B cell (primary cell): Measurements from ENCODE around the gene BIK. TPM values are rescaled to one million over a fixed set of nuclear protein-coding genes. Genes with fewer than 3 reads are reported as not detected.

Experiments
- ATAC-seq: fragments of 200-7000 bp; cut with Tn5 transposase; one replicate; pipeline ENCODE4 v1.10.0; 2021; ENCODE audit warnings: low read depth, mild to moderate bottlenecking, moderate number of reproducible peaks, moderate library complexity
- CTCF ChIA-PET: fragments of 350-600 bp; sonication (Branson Sonifier 250); formaldehyde crosslinking; loops from one replicate; lab custom pipeline; 2021; ENCODE audit warnings: antibody characterized with exemption, inconsistent platforms; lab: Charles Lee
- POLR2A ChIA-PET: fragments of 350-600 bp; sonication (Branson Sonifier 250); formaldehyde crosslinking; loops from one replicate; lab custom pipeline; 2021; ENCODE audit warnings: antibody characterized with exemption; lab: Charles Lee
- DNase-seq: peaks from one replicate; pipeline ENCODE4 v3.0.0; 2013
- H2AFZ ChIP-seq: 2 replicates; pipeline ENCODE4 v1.6.1; 2012; ENCODE audit warnings: mild to moderate bottlenecking, low read depth, low read length; ENCODE audit not compliant: insufficient read depth, poor library complexity, severe bottlenecking
- H3K27ac ChIP-seq, 2 donors: 1 replicate in 1 of 2; 2 replicates in 1 of 2; pipeline ENCODE4 v1.5.1; 2012 to 2013; ENCODE audit warnings: low read length in 2 of 2, mild to moderate bottlenecking in 2 of 2, moderate library complexity in 1 of 2
- H3K27me3 ChIP-seq, 4 experiments: fragments of 200-600 bp in 1 of 4; sonication (generic) in 1 of 4; replicated peaks in 1 of 4; 1 replicate in 2 of 4; 2 replicates in 2 of 4; pipeline versions ENCODE4 v1.6.1 to v1.7.0; 2013 to 2016; ENCODE audit warnings: low read length in 3 of 4, mild to moderate bottlenecking in 2 of 4, mixed read lengths in 1 of 4, moderate library complexity in 1 of 4; ENCODE audit not compliant: insufficient read depth in 4 of 4, control insufficient read depth in 3 of 4; ENCODE audit errors: control extremely low read depth in 1 of 4
- H3K36me3 ChIP-seq, 2 experiments: replicated peaks in 1 of 2; 1 replicate in 1 of 2; 2 replicates in 1 of 2; pipeline versions ENCODE4 v1.6.1 to v1.7.1; 2013; ENCODE audit warnings: low read length in 1 of 2; ENCODE audit not compliant: insufficient read depth in 2 of 2, control insufficient read depth in 1 of 2; ENCODE audit errors: control extremely low read depth in 1 of 2, extremely low read depth in 1 of 2
- H3K4me1 ChIP-seq, 2 donors: fragments of 200-600 bp in 1 of 2; sonication (generic) in 1 of 2; 1 replicate in 1 of 2; 2 replicates in 1 of 2; pipeline versions ENCODE4 v1.5.1 to v1.6.1; 2013 to 2017; ENCODE audit warnings: low read length in 2 of 2; ENCODE audit not compliant: control insufficient read depth in 2 of 2, insufficient read depth in 2 of 2
- H3K4me2 ChIP-seq: replicated peaks from 2 replicates; pipeline ENCODE3; 2012; ENCODE audit warnings: mild to moderate bottlenecking, low read depth, low read length; ENCODE audit not compliant: poor library complexity, severe bottlenecking
- H3K4me3 ChIP-seq, 5 experiments: fragments of 200-600 bp in 1 of 5; sonication (generic) in 1 of 5; 1 replicate in 3 of 5; 2 replicates in 2 of 5; pipeline versions ENCODE4 v1.5.1 to v1.7.0; 2011 to 2016; ENCODE audit warnings: low read length in 4 of 5, mild to moderate bottlenecking in 4 of 5, low read depth in 2 of 5, control low read depth in 1 of 5, moderate library complexity in 1 of 5; ENCODE audit not compliant: insufficient read depth in 1 of 5; ENCODE audit errors: control extremely low read depth in 1 of 5, extremely low read depth in 1 of 5
- H3K79me2 ChIP-seq: fragments of 200-600 bp; sonication (generic); one replicate; pipeline ENCODE4 v1.6.0; 2016; ENCODE audit warnings: low read length; ENCODE audit not compliant: control insufficient read depth, insufficient read depth
- H3K9ac ChIP-seq: fragments of 200-600 bp; sonication (generic); 2 replicates; pipeline ENCODE4 v1.6.1; 2017; ENCODE audit warnings: mild to moderate bottlenecking, low read length, moderate library complexity
- H3K9me3 ChIP-seq, 3 donors: one replicate each; pipeline versions ENCODE4 v1.6.1 to v1.7.1; 2013; ENCODE audit warnings: low read length in 2 of 3; ENCODE audit not compliant: control insufficient read depth in 2 of 3, insufficient read depth in 1 of 3; ENCODE audit errors: control extremely low read depth in 1 of 3
- H4K20me1 ChIP-seq: 2 replicates; pipeline ENCODE4 v1.6.0; 2012; ENCODE audit warnings: mild to moderate bottlenecking, low read length; ENCODE audit not compliant: insufficient read depth, control insufficient read depth, poor library complexity, severe bottlenecking
- H3K27ac Mint-ChIP-seq: one replicate; pipeline ENCODE4 v1.8.0; 2021; ENCODE audit warnings: mixed read lengths
- H3K27me3 Mint-ChIP-seq: one replicate; pipeline ENCODE4 v1.8.0; 2021; ENCODE audit warnings: mixed read lengths
- H3K4me1 Mint-ChIP-seq: one replicate; pipeline ENCODE4 v1.8.0; 2021; ENCODE audit warnings: mixed read lengths
- H3K4me3 Mint-ChIP-seq: one replicate; pipeline ENCODE4 v1.8.0; 2021; ENCODE audit warnings: mixed read lengths
- H3K9me3 Mint-ChIP-seq: one replicate; pipeline ENCODE4 v1.8.0; 2022; ENCODE audit warnings: mixed read lengths; ENCODE audit not compliant: insufficient read depth
- EZH2 ChIP-seq: IDR thresholded peaks from 2 replicates; pipeline ENCODE4 v1.6.1; 2012; ENCODE audit warnings: borderline replicate concordance, low read depth, mild to moderate bottlenecking, moderate library complexity, low read length; ENCODE audit not compliant: insufficient read depth, poor library complexity, severe bottlenecking
- WGBS: methylation state at CpG from one replicate; pipeline ENCODE4 v1.1.5; 2013; ENCODE audit warnings: missing lambda C conversion rate; ENCODE audit not compliant: insufficient coverage; 5-methylcytosine and 5-hydroxymethylcytosine counted together
- intact Hi-C: fragments of 100-400 bp; cut with micrococcal nuclease; formaldehyde crosslinking; loops from one replicate; pipeline ENCODE4 v1.10.0; 2022
- polyA plus RNA-seq: library from polyadenylated mRNA; depleted of rRNA; stranded (reverse); fragments of >200 nt; gene quantifications from 2 replicates; pipeline ENCODE4 v1.2.3, GENCODE V29; 2012
- total RNA-seq, 2 donors: library from RNA; stranded (reverse); fragments of 120-200 nt in 1 of 2; gene quantifications; 1 replicate in 1 of 2; 2 replicates in 1 of 2; pipeline versions ENCODE4 v1.2.3 to v1.2.4, GENCODE V29; 2013 to 2022
- TF ChIP-seq, protein P1 (sequence below): fragments of 200-600 bp; IDR thresholded peaks from one replicate; pipeline ENCODE4 v1.8.0; 2022; ENCODE audit warnings: antibody characterized with exemption, mild to moderate bottlenecking

The BIK gene
- total and polyA plus RNA-seq, 2 donors (not counting 1 experiment from before 2014, with no cell fraction given): 1.3 to 2.7 TPM

DNA sequence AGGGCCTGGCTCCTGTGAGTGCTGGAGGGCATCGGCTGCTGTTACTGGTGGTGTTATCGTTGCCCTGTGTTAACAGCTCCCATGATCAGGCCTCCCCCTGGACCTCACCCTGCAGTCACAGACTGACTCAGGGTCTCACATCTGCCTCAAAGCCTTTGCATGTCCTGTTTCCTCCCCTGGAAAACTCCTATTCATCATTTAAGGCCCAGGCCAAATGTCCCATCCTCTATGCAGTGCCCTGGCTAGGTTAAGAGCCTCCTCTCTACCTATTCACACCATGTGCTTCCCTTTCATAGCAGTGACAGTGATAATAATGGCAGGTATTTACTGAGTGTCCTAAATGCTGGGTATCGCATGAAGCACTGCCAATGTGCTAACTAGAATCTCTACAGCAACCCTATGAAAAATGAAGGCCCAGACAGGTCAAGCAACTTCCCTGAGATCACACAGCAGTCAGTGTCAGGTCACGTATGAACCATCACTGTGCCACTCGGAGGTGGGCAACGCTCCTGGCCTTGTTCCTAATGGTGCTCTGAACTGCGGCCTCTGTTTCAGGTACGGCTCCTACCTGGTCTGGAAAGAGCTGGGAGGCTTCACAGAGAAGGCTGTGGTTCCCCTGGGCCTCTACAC, 50.1 kb downstream of the BIK start:
- Histone ChIP-seq H3K36me3 (peaks cover 0 to 5% of the 10 kb centered on the region in 2 experiments), H3K9me3 (no peaks in the 10 kb centered on the region), H3K4me1 (peaks cover 0 to 12% of the 10 kb centered on the region in 2 donors), H3K27me3 (no peaks in the 10 kb centered on the region), H3K9ac (no peak overlapping the region), H4K20me1 (peaks cover 15% of the 10 kb centered on the region), H2AFZ (no peak overlapping the region), H3K79me2 (no peaks in the 10 kb centered on the region), H3K27ac (no peak overlapping the region), H3K4me2 (no peak overlapping the region), H3K4me3 (no peak overlapping the region)
- POLR2A ChIA-PET: no interaction called here
- Mint-ChIP-seq H3K9me3 (no peaks in the 10 kb centered on the region), H3K4me3 (no peak overlapping the region), H3K27ac (peak overlapping the region; percentile 22), H3K27me3 (no peaks in the 10 kb centered on the region), H3K4me1 (peaks cover 13% of the 10 kb centered on the region)
- intact Hi-C loops: no loop called here
- 99% methylated on average over 8 of the region's 8 CpGs for whole genome bisulfite sequencing
- CTCF ChIA-PET: no interaction called here
- DNase-seq (no peak), ATAC-seq (no peak)
- no peak for TF ChIP-seq EZH2
- TF ChIP-seq, protein P1, sequence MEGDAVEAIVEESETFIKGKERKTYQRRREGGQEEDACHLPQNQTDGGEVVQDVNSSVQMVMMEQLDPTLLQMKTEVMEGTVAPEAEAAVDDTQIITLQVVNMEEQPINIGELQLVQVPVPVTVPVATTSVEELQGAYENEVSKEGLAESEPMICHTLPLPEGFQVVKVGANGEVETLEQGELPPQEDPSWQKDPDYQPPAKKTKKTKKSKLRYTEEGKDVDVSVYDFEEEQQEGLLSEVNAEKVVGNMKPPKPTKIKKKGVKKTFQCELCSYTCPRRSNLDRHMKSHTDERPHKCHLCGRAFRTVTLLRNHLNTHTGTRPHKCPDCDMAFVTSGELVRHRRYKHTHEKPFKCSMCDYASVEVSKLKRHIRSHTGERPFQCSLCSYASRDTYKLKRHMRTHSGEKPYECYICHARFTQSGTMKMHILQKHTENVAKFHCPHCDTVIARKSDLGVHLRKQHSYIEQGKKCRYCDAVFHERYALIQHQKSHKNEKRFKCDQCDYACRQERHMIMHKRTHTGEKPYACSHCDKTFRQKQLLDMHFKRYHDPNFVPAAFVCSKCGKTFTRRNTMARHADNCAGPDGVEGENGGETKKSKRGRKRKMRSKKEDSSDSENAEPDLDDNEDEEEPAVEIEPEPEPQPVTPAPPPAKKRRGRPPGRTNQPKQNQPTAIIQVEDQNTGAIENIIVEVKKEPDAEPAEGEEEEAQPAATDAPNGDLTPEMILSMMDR: no peak

DNA sequence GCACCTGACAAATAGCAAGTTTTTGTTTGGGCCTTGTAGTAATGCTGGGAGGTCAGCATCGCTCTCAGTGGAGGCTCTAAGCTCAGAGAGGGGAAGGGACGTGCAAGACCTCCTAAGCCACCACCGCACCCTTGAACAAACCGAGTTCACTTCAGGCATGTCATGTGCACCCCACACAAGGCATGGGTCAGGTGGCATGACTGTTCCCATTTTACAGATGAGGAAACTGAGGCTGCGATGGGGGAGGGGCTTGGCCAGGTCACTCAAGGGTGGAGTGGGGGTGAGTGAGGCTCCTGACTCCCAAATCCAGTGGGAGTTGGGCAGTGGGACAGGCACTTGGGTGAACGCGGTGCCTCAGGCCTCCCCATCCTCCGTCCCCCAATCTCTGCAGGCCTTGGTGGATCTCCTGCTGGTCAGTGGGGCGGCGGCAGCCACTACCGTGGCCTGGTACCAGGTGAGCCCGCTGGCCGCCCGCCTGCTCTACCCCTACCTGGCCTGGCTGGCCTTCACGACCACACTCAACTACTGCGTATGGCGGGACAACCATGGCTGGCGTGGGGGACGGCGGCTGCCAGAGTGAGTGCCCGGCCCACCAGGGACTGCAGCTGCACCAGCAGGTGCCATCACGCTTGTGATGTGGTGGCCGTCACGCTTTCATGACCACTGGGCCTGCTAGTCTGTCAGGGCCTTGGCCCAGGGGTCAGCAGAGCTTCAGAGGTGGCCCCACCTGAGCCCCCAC, 52.0 kb downstream of the BIK start:
- Histone ChIP-seq H3K36me3 (peaks cover 0 to 5% of the 10 kb centered on the region in 2 experiments), H3K79me2 (no peaks in the 10 kb centered on the region), H3K4me3 (no peak overlapping the region), H3K27me3 (no peaks in the 10 kb centered on the region), H4K20me1 (peaks cover 11% of the 10 kb centered on the region), H3K9me3 (no peaks in the 10 kb centered on the region), H3K9ac (no peak overlapping the region), H2AFZ (no peak overlapping the region), H3K27ac (no peak overlapping the region), H3K4me2 (no peak overlapping the region), H3K4me1 (peaks cover 0 to 12% of the 10 kb centered on the region in 2 donors)
- DNase-seq (no peak), ATAC-seq (no peak)
- TF ChIP-seq EZH2: no peak
- TF ChIP-seq, protein P1: no peak
- Mint-ChIP-seq H3K27ac (no peak overlapping the region), H3K4me3 (no peak overlapping the region), H3K4me1 (peaks cover 11% of the 10 kb centered on the region), H3K9me3 (no peaks in the 10 kb centered on the region), H3K27me3 (no peaks in the 10 kb centered on the region)
- ChIA-PET CTCF (interaction anchor here (0.5 to 1.5 kb wide), 2 partner anchors 15 to 29 kb away, joined by 3 read pairs; no protein-coding TSS in a partner anchor), POLR2A (interaction anchor here (0.7 kb wide), 1 partner anchor 19 kb away, joined by 3 read pairs; no protein-coding TSS in a partner anchor)
- intact Hi-C loops: no loop called here
- 97% methylated on average over 21 of the region's 24 CpGs for WGBS
